HCT116 (cell line): ENCODE data around the gene EGFL6. TPM values are rescaled to one million over a fixed set of nuclear protein-coding genes. Genes with fewer than 3 reads are reported as not detected.

Source experiments
- ATAC-seq: fragments of 200-7000 bp; cut with Tn5 transposase; 2 replicates; pipeline ENCODE4 v1.9.1; 2020; ENCODE audit warnings: mild to moderate bottlenecking, moderate library complexity
- BruUV-seq: library from RNA; stranded (reverse); fragments of 400-500 nt; replicated peaks from 2 replicates; lab custom pipeline; 2021; lab: Mats Ljungman, UMichigan
- CTCF ChIA-PET: fragments of 300-600 bp; sonication (Branson Sonifier 250); formaldehyde crosslinking; loops from one replicate; lab custom pipeline; 2021; ENCODE audit warnings: antibody characterized with exemption; lab: Charles Lee
- POLR2A ChIA-PET: fragments of 300-600, 350-600 bp; sonication (Branson Sonifier 250); formaldehyde crosslinking; loops from one replicate; lab custom pipeline; 2021; ENCODE audit warnings: antibody characterized with exemption; lab: Charles Lee
- RAD21 ChIA-PET, 2 experiments: fragments of 300-600 bp; sonication (Branson Sonifier 250); formaldehyde crosslinking; loops; one replicate each; lab custom pipeline; 2023; ENCODE audit warnings: low total read pairs in 2 of 2; ENCODE audit not compliant: uncharacterized antibody in 2 of 2, unreplicated experiment in 2 of 2, low non-redundant PET in 1 of 2; lab: Charles Lee
- DNase-seq: peaks from one replicate; pipeline ENCODE4 v3.0.0-alpha.2; 2010; ENCODE audit warnings: low read depth, low spot score
- H2AFZ ChIP-seq: fragments of 200-600 bp; shearing (Covaris generic), sonication (generic); 2 replicates; pipeline ENCODE4 v1.6.1; 2017; ENCODE audit warnings: low read depth, mixed run types, mixed read lengths, antibody characterized with exemption, low read length; ENCODE audit not compliant: poor library complexity, severe bottlenecking
- H3K27ac ChIP-seq: 2 replicates; pipeline ENCODE4 v1.5.1; 2012; ENCODE audit warnings: low read depth, low read length
- H3K27me3 ChIP-seq: fragments of 200-600 bp; sonication (generic); 2 replicates; pipeline ENCODE4 v1.6.1; 2016; ENCODE audit warnings: mixed run types, low read length, mixed read lengths; ENCODE audit not compliant: insufficient read depth
- H3K36me3 ChIP-seq, 2 experiments: fragments of 200-500 bp in 1 of 2; fragments of 200-600 bp in 1 of 2; sonication (Bioruptor generic) in 1 of 2; sonication (generic) in 1 of 2; 2 replicates each; pipeline versions ENCODE4 v1.5.1 to v1.6.1; 2014 to 2016; ENCODE audit warnings: low read length in 2 of 2, inconsistent platforms in 1 of 2, mixed read lengths in 1 of 2, mixed run types in 1 of 2; ENCODE audit not compliant: insufficient read depth in 2 of 2, control insufficient read depth in 1 of 2
- H3K4me1 ChIP-seq, 2 experiments: fragments of 200-600 bp in 1 of 2; sonication (generic) in 1 of 2; 2 replicates each; pipeline versions ENCODE4 v1.5.1 to v1.6.1; 2012 to 2017; ENCODE audit warnings: low read length in 2 of 2, inconsistent platforms in 1 of 2, mild to moderate bottlenecking in 1 of 2, mixed read lengths in 1 of 2, mixed run types in 1 of 2, moderate library complexity in 1 of 2; ENCODE audit not compliant: insufficient read depth in 2 of 2, control insufficient read depth in 1 of 2
- H3K4me2 ChIP-seq: fragments of 200-600 bp; sonication (generic); 2 replicates; pipeline ENCODE4 v1.6.1; 2017; ENCODE audit warnings: mixed run types, low read length, mixed read lengths
- H3K4me3 ChIP-seq, 2 experiments: fragments of 200-600 bp in 1 of 2; sonication (generic) in 1 of 2; replicated peaks in 1 of 2; 2 replicates each; pipeline ENCODE4 v1.5.1; 2011 to 2016; ENCODE audit warnings: low read length in 2 of 2, control low read depth in 1 of 2, low read depth in 1 of 2, mild to moderate bottlenecking in 1 of 2, mixed read lengths in 1 of 2, mixed run types in 1 of 2
- H3K79me2 ChIP-seq: fragments of 200-600 bp; sonication (generic); 2 replicates; pipeline ENCODE4 v1.6.1; 2017; ENCODE audit warnings: mild to moderate bottlenecking, mixed run types, low read length, moderate library complexity, mixed read lengths; ENCODE audit not compliant: insufficient read depth
- H3K9ac ChIP-seq: fragments of 200-600 bp; sonication (generic); 2 replicates; pipeline ENCODE4 v1.6.1; 2016; ENCODE audit warnings: low read length, mixed read lengths
- H3K9me2 ChIP-seq: fragments of 200-600 bp; sonication (generic), shearing (Covaris generic); 2 replicates; pipeline ENCODE4 v1.6.1; 2017; ENCODE audit warnings: mixed run types, mild to moderate bottlenecking, moderate library complexity; ENCODE audit not compliant: insufficient read depth
- H3K9me3 ChIP-seq, 2 experiments: fragments of 200-500 bp in 1 of 2; fragments of 200-600 bp in 1 of 2; sonication (Bioruptor generic) in 1 of 2; sonication (generic) in 1 of 2; 2 replicates each; pipeline ENCODE4 v1.6.1; 2014 to 2017; ENCODE audit warnings: low read length in 2 of 2, mixed read lengths in 2 of 2, inconsistent platforms in 1 of 2, low read depth in 1 of 2, mild to moderate bottlenecking in 1 of 2, mixed run types in 1 of 2, moderate library complexity in 1 of 2; ENCODE audit not compliant: control insufficient read depth in 1 of 2, insufficient read depth in 1 of 2
- H4K20me1 ChIP-seq: fragments of 200-600 bp; sonication (generic), shearing (Covaris generic); 2 replicates; pipeline ENCODE4 v1.6.1; 2017; ENCODE audit warnings: mixed run types, mild to moderate bottlenecking, moderate library complexity; ENCODE audit not compliant: insufficient read depth
- CEBPB ChIP-seq: IDR thresholded peaks from 2 replicates; pipeline ENCODE4 v1.6.1; 2012; ENCODE audit warnings: low read depth
- EGR1 ChIP-seq: IDR thresholded peaks from 2 replicates; pipeline ENCODE4 v1.6.1; 2012; ENCODE audit warnings: low read depth
- EZH2 ChIP-seq: fragments of 200-600 bp; sonication (generic); IDR thresholded peaks from 2 replicates; pipeline ENCODE4 v1.6.1; 2017; ENCODE audit warnings: antibody characterized with exemption, mixed run types
- EZH2phosphoT487 ChIP-seq: fragments of 200-600 bp; IDR thresholded peaks from 2 replicates; pipeline ENCODE4 v1.6.1; 2018; ENCODE audit warnings: antibody characterized with exemption, borderline replicate concordance
- FOSL1 ChIP-seq: IDR thresholded peaks from 2 replicates; pipeline ENCODE4 v1.6.1; 2012; ENCODE audit warnings: low read depth
- JUND ChIP-seq: IDR thresholded peaks from 2 replicates; pipeline ENCODE4 v1.6.1; 2012
- POLR2A ChIP-seq: IDR thresholded peaks from 2 replicates; pipeline ENCODE4 v1.7.0; 2011; ENCODE audit warnings: borderline replicate concordance; ENCODE audit not compliant: insufficient read depth, insufficient read length; ENCODE audit errors: extremely low read depth
- RAD21 ChIP-seq: IDR thresholded peaks from 2 replicates; pipeline ENCODE4 v1.6.1; 2012; ENCODE audit warnings: low read depth, mild to moderate bottlenecking
- SIN3A ChIP-seq: IDR thresholded peaks from 2 replicates; pipeline ENCODE4 v1.6.1; 2012; ENCODE audit warnings: low read depth
- SRF ChIP-seq: IDR thresholded peaks from 2 replicates; pipeline ENCODE4 v1.6.1; 2012; ENCODE audit warnings: low read depth
- ZFX ChIP-seq: fragments of 450-650 bp; IDR thresholded peaks from 2 replicates; pipeline ENCODE4 v1.6.1; 2017
- ZNF274 ChIP-seq: fragments of 200-500 bp; sonication (Bioruptor generic); IDR thresholded peaks from 2 replicates; pipeline ENCODE4 v1.6.1; 2014; ENCODE audit warnings: mild to moderate bottlenecking, low read depth, low read length, inconsistent platforms
- intact Hi-C: fragments of 100-400 bp; cut with micrococcal nuclease; formaldehyde crosslinking; loops from 2 replicates; pipeline ENCODE4 v1.10.0; 2022
- total RNA-seq: library from RNA; stranded (reverse); gene quantifications from one replicate; pipeline ENCODE4 v1.2.1, GENCODE V29; 2021; ENCODE audit not compliant: unreplicated experiment
- TF ChIP-seq, protein P1 (sequence below): IDR thresholded peaks from 2 replicates; pipeline ENCODE4 v1.6.1; 2011; ENCODE audit warnings: mild to moderate bottlenecking, low read length, moderate library complexity; ENCODE audit not compliant: insufficient replicate concordance; ENCODE audit errors: extremely low read depth

EGFL6 gene
- total RNA-seq, 1 experiment from 2014 or later = not detected

DNA sequence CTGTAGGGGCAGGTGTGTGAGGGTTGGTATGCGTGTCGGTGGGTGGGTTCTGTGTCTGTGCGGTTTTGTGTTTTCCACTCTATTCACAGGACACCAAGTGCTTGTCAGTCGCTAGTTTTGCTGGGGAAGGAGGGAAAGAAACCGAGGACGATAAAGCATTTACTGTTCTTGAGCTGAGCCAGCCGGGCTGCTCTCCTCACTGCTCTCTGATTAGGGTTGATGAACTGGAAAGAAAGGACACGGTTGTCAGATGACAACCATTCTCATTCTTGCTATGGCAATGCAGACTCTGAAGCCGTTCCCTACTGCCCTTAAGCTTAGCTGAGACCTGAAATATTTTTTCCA, 832 bp downstream of the EGFL6 start:
- H3K9ac ChIP-seq = no peak overlapping the region
- H3K4me1 ChIP-seq = no peaks in the 10 kb centered on the region
- H3K79me2 ChIP-seq = no peaks in the 10 kb centered on the region
- intact Hi-C loops = no loop called here
- H3K27ac ChIP-seq = no peak overlapping the region
- no peak overlapping the region for H3K4me2 ChIP-seq
- no peaks in the 10 kb centered on the region for H3K9me3 ChIP-seq
- ChIA-PET CTCF (no interaction called here), POLR2A (no interaction called here), RAD21 (no interaction called here)
- ATAC-seq (no peak), DNase-seq (no peak)
- H3K4me3 ChIP-seq = no peak overlapping the region
- H3K36me3 ChIP-seq = no peaks in the 10 kb centered on the region
- no peak overlapping the region for H2AFZ ChIP-seq
- BruUV-seq = no TSS peak
- no peak for TF ChIP-seq SIN3A
- no peak for TF ChIP-seq SRF
- no peaks in the 10 kb centered on the region for H4K20me1 ChIP-seq
- H3K27me3 ChIP-seq = no peaks in the 10 kb centered on the region
- no peaks in the 10 kb centered on the region for H3K9me2 ChIP-seq

GRCh38 chrX:13571136-13571535, 1.7 kb downstream of the EGFL6 start:
- BruUV-seq = no TSS peak
- ChIA-PET CTCF (no interaction called here), RAD21 (no interaction called here), POLR2A (no interaction called here)
- H3K4me2 ChIP-seq = no peak overlapping the region
- H4K20me1 ChIP-seq = no peaks in the 10 kb centered on the region
- no peaks in the 10 kb centered on the region for H3K27me3 ChIP-seq
- no peaks in the 10 kb centered on the region for H3K9me2 ChIP-seq
- H3K79me2 ChIP-seq = no peaks in the 10 kb centered on the region
- no peak overlapping the region for H3K9ac ChIP-seq
- ATAC-seq (no peak), DNase-seq (no peak)
- no peak for TF ChIP-seq EGR1
- TF ChIP-seq, protein P1, sequence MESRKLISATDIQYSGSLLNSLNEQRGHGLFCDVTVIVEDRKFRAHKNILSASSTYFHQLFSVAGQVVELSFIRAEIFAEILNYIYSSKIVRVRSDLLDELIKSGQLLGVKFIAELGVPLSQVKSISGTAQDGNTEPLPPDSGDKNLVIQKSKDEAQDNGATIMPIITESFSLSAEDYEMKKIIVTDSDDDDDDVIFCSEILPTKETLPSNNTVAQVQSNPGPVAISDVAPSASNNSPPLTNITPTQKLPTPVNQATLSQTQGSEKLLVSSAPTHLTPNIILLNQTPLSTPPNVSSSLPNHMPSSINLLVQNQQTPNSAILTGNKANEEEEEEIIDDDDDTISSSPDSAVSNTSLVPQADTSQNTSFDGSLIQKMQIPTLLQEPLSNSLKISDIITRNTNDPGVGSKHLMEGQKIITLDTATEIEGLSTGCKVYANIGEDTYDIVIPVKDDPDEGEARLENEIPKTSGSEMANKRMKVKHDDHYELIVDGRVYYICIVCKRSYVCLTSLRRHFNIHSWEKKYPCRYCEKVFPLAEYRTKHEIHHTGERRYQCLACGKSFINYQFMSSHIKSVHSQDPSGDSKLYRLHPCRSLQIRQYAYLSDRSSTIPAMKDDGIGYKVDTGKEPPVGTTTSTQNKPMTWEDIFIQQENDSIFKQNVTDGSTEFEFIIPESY = no peak
- no peak for TF ChIP-seq SRF
- TF ChIP-seq JUND = no peak
- no peak for TF ChIP-seq CEBPB
- no peak for TF ChIP-seq ZFX
- TF ChIP-seq RAD21 = no peak
- no peak for TF ChIP-seq EZH2phosphoT487
- TF ChIP-seq FOSL1 = no peak
- no peak for TF ChIP-seq EZH2
- no peak for TF ChIP-seq POLR2A
- TF ChIP-seq ZNF274 = no peak
- no peaks in the 10 kb centered on the region for H3K36me3 ChIP-seq
- H3K4me3 ChIP-seq = no peak overlapping the region
- intact Hi-C loops = no loop called here
- no peak overlapping the region for H3K27ac ChIP-seq
- no peak overlapping the region for H2AFZ ChIP-seq
- no peaks in the 10 kb centered on the region for H3K4me1 ChIP-seq
- H3K9me3 ChIP-seq = no peaks in the 10 kb centered on the region
